ENCODE measurements around the gene C16orf78.

C16orf78 gene, protein sequence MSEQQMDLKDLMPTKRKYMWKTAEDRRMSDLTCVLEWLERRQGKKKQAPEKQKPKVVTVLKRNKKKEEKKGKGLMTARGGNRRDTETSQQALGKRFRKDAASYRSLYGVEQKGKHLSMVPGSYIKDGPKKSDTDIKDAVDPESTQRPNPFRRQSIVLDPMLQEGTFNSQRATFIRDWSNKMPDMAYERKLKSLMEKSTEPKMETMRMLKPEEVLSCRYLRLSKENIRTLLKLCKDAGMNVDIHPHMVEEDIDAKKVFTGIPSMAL

DNA sequence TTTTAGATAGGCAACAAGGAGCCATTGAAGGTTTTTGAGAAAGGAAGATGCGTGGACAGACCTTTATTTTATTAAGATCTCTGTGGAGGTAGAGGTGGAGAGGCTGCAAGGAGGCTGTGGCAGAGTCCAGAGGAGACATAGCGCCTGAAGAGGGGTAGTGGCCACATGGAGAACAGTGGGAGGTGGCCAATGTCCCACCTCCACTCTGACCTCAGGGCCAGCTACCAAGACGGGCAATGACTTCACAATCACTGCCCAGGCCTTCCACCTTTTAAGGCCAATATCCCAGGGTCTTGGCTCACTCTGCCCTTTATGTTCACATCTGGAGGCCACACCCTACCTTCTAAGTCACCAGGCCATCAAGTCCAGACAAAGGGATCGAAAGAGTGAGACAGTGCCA, at the start of gene C16orf78:
C16orf78 (plus strand) TSS at position 301 of the 400 bp plus-strand sequence. CDS start 136 bp downstream, outside the sequence.
- DNase-seq: no peak

DNA sequence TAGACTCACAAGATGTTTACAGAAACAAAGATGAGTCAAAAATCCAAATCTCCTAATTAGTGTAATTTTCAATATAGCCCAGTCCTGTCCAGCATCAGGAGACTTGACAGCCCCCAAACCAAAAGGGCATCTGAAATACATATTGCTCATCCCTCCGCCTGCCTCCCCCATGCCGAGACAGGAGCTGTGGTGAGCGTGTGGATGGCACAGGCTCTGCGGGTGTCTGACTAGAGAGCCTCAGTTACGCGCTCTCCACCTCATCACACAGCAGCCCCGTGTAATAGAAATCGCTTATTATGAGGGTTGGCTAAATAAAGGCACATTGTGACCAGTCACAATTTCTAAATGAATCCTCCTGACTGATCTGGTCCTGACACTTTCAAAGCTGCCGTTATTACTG, 48.9 kb upstream of the C16orf78 start:
- no peak for DNase-seq

DNA sequence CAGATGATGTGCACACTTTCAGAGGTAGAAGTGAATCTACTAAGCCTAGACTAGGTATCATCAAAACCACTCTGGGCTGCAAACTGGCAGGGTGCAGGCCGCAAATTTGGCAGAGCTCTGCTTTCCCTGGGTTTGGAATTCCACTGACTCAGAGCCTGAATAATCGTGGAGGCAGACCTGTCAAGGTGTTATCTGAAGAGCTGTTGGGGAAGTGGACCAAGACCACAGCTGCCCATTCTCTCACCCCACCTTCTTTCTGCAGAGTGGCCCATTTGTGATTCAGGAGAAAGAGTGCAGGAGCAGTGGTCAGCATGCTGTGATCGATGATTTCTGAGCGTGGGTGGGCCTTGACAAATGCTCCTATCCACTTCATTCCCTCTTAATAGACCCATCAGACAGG, 46.1 kb upstream of the C16orf78 start:
- no peak for DNase-seq

DNA sequence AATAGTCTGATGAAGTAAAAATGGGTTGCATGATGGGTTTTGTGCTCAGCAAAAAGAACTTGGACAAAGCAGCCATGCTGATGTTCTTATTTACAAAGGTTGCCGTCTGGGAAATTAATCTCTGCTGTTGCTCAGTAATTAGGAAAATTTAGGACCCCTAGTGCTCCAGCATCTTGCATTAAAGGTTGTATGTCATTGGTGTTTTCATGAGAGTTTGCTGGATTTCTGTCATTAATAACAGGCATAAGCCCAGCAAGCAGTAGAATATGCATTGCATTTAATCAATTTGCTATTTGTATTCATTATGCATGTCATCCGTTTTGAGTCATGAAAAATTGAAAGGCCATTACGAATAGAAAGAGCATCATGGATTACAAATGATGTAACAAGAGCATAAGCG, 45.3 kb upstream of the C16orf78 start:
- no peak for DNase-seq

DNA sequence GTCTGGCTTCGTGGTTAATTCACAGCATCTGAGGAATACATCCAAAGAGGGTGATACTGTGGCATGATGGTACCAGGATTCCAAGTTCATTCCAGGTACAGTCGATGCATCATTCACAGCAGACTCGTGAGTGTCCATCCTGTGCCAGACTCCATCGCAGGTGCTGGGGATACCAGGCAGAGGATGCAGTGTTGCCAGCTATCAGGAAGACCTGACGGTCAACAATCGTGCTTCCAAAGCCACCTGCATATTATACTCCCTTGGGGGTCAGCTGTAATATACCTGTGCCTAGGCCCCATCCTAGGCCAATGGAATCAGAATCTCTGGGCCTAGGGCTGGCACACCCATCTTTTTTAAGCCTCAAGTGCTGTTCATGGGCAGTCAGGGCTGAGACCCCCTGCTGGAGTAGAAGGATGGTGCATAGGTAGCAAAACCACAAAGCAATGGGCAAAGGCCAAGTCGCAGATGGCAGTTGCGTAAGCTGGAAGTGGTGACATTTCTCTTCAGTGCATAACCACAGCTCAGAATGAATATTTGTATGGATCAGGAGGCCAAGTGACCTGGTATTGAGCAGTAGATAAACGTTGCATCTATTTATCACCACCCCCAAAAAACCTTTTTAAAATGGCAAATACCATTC, 42.9 kb upstream of the C16orf78 start:
- no peak for DNase-seq

DNA sequence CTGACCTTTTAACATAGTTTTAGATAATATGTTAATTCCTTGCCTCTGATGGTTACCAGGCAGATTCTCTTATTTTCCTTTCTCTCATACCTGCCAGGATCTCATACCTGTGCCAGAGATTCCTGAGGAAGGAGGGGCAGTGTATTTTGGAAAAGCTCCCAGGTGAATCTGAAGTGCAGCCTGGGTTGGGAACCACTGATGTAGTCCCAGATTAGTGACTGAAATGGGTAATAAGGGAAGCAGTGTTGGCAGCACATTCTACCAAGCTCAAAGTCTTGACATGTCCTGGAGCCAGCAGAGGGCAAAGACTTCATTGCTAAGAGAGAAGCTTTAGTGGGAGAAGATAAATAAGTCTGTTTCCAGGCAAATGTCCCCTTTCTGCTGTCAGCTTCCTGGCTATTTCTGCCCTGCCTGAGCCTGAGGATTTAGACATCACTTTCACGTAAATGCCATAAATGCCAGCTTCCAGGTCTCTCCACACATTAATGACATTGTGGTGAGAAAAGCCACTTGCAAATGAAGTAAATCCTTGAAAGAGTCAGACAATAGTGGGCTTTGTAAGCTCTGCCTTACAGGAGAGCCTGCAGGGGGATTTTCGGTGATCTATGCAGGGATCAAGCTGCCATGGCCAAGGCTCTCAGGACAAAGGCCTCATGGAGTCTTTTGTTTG, 40.9 kb upstream of the C16orf78 start:
- DNase-seq: no peak

DNA sequence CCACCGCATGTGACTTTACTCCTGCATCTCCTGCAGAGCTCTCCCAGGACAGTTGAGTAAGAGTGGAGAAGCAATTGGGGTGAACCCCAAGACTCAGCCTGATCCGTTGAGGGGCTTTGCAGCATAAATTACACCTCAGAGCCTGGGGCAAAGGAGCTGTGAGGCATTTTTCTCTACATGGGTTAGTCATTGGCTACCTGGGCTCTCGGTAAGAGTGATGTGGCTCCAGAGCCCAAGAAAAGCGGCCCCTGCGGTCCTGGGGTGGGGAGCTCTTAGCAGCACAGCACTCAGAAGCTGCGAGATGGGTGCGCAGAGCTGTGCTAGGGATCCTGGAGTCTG, 40.4 kb upstream of the C16orf78 start:
- no peak for DNase-seq

DNA sequence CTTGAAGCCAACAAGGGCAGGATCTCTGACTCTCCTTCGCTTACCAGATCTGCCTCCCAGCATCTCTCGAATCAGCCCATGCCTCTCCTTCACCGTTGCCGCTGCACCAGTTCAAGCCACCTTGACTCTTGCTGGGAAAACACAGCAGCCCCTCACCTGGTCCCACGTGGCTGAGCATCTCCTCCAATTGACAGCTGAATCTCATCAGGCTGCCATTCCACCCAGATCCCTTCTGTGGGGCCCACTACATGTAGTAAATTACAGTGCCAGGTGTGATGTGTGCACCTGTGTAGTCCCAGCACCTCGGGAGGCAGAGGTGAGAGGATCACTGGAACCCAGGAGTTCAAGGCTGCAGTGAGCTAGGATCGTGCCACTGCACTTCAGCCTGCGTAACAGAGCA, 37.8 kb upstream of the C16orf78 start:
- no peak for DNase-seq

DNA sequence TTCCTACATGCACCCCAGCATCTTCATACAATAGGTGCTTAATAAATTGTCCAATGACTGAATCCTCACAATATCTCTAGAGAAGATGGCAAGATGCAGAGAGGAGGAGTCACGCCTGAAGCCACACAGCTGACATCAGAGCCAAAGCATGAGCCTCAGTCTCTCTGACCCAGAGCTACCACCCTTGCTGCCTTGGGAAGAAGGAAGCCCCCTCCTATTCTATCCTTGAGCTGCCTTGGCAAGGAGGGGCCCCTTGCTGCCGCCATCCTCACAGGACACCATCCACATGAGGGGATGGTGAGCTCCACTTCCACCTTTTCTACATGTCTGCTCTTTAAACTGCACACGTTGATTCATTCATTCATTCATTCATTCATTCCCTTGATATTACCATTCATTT, 37.0 kb upstream of the C16orf78 start:
- DNase-seq: no peak

DNA sequence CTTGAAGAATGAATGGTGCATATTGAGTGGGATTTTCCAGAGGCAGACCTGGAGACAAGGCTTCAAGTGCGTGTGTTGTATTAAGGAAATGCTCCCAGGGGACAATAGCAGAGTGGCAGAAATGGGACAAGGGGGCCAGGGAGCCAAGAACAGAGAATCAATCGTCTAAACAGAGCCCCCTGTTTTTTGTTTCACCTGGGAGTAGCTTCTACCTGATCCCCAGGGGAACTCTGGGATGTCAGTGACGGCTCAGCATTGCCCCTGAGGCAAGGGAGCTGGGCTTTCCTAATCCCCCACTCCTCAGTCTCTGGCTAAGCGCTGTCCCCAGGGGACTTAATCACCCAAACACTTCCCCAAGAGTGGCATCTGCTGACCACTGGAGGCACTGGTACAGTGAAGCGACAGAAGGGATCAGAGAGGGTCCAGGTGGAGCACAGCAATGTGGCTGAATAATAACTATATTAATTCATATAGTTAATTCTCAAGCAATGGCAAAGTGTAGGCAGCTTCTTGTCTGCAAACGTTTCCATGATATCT, 35.7 kb upstream of the C16orf78 start:
- no peak for DNase-seq

DNA sequence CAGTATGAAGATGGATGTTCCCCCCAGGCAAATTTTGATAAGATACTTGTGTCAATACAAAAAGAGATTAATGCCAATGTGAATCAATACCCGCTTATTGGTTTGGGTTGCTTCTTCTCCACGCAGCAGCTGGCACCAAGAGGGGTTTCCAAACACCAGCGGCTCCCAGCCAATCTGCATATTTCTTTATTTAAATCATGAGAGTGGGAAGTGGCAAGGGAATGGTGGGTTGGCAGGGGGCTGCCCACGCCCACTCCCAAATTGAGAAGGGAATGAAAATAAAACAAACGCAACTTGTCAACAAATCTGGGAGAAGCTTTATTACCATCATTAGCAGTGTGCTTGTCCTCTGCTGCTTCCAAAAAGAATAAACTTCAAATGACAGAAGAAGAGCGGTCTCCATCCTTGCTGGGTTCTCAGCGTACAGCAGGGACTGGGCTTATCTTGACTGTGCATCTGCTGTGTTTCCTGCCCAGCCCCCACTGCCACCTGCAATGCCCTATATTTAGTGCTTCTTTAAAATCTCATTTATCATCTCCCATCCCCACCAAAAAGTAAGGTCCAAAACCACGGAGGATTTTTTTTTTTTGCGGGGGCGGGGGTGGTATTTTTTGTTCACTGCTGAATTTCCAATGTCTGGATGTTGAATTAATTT, 34.9 kb upstream of the C16orf78 start:
- DNase-seq: no peak

DNA sequence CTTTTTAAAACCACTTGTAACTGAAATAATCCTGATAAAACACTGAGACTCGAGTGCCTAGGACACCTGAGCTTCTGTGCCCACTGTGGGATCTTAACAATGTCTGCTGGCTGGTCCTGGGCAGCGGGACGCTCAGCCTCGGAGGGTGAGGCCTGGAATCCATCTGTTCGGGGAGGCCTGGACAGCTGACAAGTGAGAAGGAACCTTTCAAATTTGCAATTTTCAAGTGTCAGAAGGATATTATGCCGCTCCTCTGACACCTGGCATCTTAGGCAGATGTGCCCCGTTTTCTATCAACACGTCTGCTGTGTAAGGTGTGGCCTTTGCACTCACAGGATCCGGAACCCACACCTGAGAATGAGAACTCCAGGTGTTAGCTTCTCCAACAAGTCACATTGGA, 33.1 kb upstream of the C16orf78 start:
- DNase-seq: no peak

DNA sequence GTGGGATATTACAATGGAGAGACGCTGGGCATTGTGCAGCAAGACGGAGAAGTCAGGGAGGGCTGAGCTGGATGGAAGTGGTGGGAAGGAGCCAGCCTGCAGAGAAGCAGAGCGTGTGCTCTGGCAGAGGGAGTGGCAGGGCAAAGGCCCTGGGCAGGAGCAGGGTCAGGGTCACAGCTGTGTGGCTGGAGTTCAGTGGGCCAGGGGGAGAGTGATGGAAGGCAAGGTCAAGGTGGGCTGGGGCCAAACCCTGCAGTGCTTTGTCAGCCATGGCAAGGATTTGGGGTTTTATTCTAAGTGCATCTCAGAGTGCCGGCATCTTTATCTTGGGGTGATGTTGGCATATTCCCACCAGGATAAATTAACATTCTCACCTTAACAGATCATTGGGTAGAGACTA, 31.9 kb upstream of the C16orf78 start:
- DNase-seq: no peak

DNA sequence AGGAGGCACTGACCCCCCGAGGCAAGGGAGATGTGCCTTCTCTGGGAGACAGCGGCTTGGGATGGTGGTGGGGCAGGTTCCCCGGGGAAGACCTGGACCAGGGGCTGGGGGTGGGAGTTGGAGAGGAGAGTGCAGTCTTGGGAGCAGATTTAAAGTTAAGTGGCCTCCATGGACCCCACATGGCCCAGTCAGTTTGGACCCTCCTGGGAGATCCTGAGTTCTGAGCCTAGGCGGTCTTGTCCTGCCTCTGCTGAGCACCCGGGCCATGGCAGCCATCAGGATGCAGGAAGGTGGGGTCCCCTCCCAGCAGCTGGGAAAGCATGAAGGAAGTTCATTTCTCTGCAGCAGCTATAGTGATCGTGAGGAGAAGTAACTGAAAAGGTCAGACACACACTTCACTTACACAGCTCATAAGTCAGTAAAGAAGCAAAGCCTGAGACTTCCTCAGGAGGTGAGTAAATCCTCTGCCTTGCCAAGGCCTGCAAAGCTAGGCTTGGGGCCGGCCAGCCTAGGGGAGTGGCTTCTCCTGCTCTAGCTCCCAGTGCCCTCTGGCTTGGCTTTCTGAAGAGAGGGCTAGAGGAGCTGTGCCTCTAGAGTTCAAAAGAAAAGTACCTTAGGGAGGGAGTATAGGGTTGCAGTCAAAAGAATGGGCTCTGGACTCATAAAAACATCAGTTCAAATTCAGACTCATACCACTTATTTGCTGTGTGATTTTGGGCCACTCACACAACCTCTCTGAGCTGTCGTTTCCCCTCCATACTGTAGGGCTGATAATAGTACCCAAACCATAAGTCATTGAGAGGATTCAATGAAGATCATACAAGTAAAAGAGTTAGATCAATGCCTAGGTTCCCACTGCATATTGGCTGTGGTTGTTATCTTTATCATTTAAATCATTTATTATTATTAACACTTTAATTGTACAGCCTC, 31.0 kb upstream of the C16orf78 start:
- no peak for DNase-seq

DNA sequence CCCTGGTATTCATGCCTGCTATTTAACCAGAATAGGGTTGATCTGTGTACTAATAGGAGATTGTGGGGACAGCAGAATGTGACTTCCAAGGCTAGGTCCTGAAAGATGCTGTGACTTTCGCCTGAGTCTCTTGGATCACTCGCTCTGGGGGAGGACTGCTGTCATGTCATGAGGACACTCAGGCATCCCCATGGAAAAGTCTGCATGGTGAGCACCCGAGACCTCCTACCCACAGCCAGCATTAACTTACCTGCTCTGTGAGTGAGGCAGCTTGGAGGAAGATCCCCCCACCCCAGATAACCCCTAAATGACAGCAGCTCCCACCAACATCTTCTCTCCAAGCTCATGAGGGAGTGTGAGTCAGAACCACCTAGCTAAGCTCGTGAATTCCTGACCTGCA, 30.3 kb upstream of the C16orf78 start:
- DNase-seq: no peak

DNA sequence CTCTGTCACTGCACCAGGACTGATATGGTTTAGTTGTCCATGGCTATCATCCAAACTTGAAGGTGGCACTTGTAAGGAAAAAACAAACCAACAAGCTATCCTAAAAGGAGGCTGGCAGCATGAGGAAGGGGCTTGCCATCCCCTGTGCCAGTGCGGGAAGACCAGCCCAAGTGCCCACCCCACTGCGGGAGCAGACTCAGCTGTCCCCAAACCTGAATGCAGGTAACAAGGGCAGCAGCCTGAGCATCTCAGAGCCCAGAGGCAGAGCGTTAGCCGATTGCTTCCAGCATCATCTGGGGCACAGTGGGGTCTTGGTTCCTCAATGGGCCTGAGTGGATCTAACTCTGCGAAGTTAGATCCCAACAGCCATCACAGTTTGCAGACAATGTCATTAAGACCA, 29.2 kb upstream of the C16orf78 start:
- no peak for DNase-seq

DNA sequence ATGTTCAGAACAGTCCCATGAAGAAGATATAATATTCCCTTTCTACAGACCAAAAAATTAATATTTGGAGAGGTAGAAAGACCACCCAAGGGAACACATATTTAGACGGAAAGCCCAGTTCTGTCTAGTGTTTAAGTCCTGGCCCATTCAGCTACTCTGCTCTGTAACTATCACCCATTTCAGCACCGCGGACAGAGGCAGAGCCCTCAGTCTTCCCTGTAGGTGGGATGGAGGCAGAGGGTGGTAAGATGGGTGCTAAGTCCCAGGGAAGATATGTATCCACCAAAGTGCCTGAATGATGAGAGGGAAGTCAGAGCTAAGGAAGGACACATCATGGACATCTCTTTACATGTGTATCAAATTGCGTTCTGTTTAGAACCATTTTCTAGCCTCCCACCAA, 27.8 kb upstream of the C16orf78 start:
- DNase-seq: no peak

DNA sequence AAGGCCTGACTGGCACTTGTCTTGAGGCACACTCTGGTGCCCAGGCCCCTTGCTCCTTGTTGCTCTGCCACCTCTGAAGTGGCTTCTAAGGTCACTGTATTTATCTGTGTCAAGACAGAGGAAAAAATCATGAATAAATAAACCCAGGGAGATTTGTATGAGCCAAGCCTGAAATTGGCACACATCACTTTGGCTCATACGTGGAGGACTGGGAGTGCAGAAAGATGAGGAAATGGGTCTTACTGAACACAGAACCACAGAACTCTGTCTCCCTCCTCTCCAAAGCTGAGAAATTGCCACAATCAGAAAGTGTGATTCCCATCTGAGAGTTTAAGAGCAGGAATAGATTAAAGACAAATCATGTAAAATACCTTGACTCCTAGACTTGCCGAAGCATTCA, 27.1 kb upstream of the C16orf78 start:
- DNase-seq: no peak

DNA sequence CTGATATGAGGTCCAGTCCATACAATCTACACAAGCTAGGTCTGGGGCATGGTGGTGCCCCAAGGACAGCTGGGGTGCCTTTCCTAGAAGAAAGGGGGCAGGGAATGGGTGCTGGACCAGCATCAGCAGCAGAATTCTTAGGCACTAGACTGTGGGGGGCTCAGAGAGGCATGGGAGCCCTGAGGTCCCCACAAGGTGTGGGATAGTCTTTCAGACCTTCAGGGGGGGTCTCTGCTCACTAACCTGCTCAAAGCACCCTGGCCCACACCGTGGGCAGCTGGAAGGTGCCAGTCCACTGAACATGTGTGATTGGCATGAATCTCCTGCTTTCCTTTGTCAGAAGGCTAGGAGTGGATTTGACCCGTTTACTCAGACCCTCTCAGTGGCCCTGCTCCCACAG, 26.1 kb upstream of the C16orf78 start:
- DNase-seq: no peak

DNA sequence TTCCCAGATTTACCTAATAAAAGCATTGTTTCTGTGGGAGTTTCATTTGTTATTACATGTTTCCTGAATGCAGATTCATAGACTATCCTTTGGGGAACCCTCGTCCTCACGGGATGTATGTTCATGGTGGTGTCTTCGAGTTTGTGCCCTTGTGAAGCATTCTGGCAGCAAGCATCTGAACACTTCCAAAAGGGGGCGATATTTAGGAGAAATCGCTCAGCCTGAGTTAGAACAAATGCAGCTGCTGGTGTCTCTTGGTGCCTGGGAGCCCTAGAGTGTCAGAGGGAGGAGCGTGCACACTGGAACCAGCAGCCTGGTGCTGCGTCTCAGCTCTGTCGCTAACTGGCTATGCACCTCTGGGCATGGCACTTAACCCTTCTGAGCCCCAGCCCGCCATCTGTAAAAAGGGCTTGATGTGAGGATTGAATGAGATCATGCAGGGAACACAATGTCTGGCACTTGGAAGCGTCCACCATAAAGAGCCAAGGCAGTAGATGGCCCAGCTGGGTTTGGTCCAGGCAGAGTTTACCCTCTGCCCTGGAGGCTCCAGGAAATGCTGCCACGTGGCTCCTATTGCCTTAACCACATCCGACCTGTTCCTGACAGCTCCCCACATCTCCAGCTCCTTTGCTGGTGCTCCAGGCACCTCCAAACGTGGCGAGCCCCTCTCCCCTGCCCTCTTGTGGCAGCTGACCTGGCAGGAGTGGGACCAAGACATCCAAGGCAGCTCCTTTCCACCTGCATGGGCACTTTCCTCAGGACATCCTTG, 25.0 kb upstream of the C16orf78 start:
- no peak for DNase-seq

DNA sequence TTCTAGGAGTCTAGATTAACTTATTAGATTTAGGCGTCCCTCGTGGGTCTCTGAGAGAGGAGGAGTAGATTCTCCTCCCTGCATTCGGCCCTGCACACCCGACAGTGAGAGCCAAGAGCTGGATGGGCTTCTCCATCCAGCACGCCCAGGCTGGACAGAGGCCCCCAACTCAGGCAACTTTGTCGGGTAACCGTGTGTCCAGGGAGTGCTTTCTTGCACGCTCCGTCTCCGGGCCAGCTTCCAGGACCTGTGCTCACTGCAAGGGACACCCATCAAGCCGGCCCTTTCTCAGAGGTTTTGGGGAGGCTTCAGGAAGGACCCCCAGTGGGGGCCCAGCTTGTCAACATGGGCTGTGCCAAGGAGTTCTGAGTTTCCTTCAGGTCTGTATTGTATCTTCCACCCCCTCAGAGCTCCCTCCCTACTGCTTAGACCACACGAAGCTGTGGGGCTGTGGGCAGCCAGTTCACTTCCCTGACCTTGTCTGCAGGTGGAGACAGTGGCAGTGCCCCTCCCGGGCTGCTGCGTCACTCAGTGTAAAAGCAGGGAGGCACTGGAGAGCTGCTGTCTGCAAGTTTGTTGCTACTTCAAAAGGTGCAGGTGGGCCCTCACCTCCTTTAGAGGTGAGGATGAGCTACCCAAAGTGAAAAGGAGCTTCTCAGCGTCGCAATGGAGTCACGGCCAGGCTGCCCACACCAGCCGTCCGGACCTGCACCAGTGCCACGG, 24.0 kb upstream of the C16orf78 start:
- DNase-seq: no peak
